RWPE2 (cell line): ENCODE measurements around the gene TTC9.
A peak's percentile ranks its signal among the peaks of the same experiment; 100 is the strongest.

Experiments used
- ATAC-seq: fragments of 200-7000 bp; cut with Tn5 transposase; 3 replicates; pipeline ENCODE4 v1.9.1; 2021; ENCODE audit warnings: low read depth
- DNase-seq: peaks from one replicate; pipeline ENCODE4 v3.0.0-alpha.2; 2020; ENCODE audit warnings: low spot score
- H3K27ac ChIP-seq: fragments of 450-650 bp; 2 replicates; pipeline ENCODE4 v1.5.1; 2017; ENCODE audit warnings: mild to moderate bottlenecking; ENCODE audit not compliant: poor library complexity, severe bottlenecking
- H3K27me3 ChIP-seq: fragments of 250-450 bp; sonication (Bioruptor Pico); 2 replicates; pipeline ENCODE4 v1.5.1; 2021; ENCODE audit warnings: mild to moderate bottlenecking, moderate library complexity; ENCODE audit not compliant: insufficient read depth, poor library complexity, severe bottlenecking
- H3K36me3 ChIP-seq: fragments of 250-450 bp; sonication (Bioruptor Pico); 2 replicates; pipeline ENCODE4 v1.5.1; 2020; ENCODE audit warnings: low read depth, mild to moderate bottlenecking, moderate library complexity
- H3K4me1 ChIP-seq: fragments of 250-450 bp; sonication (Bioruptor Pico); 2 replicates; pipeline ENCODE4 v1.5.1; 2021; ENCODE audit warnings: mild to moderate bottlenecking, moderate library complexity; ENCODE audit not compliant: insufficient read depth, poor library complexity, severe bottlenecking
- H3K4me3 ChIP-seq: fragments of 250-450 bp; sonication (Bioruptor Pico); 2 replicates; pipeline ENCODE4 v1.5.1; 2021; ENCODE audit warnings: mild to moderate bottlenecking, moderate library complexity; ENCODE audit not compliant: severe bottlenecking
- H3K9me3 ChIP-seq: fragments of 250-450 bp; sonication (Bioruptor Pico); 2 replicates; pipeline ENCODE4 v1.5.1; 2021; ENCODE audit warnings: mild to moderate bottlenecking, moderate library complexity; ENCODE audit not compliant: severe bottlenecking
- TF ChIP-seq, protein P1 (sequence below): fragments of 450-650 bp; IDR thresholded peaks from one replicate; pipeline ENCODE4 v1.5.1; 2017; ENCODE audit warnings: mild to moderate bottlenecking, moderate library complexity; ENCODE audit not compliant: poor library complexity, severe bottlenecking

TTC9 gene

DNA sequence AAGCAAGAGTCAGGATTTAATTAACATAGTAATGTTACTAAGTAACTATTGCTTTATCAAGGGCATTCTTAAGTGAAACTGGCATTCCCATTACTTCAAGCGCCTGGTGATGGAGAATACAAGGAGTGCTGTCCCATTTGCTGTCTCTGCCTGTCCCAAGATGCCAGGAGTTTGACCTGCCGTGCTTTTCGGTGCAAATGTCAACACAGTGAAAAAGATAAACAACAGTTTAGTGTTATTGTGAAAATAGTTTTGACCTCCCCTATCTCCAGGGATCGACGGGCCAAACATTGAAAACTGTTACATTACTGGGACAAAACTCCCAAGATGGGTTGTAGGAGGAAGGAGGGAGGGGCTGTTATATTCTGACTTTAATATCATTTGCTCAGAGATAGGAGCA lies 74.8 kb downstream of the TTC9 start:
- Histone ChIP-seq H3K27me3 (no peaks in the 10 kb centered on the region), H3K36me3 (0 out of 2 replicates have a peak, but pooled peaks cover 6% of the 10 kb centered on the region), H3K9me3 (no peaks in the 10 kb centered on the region), H3K4me1 (peaks cover 27% of the 10 kb centered on the region), H3K4me3 (no peak overlapping the region), H3K27ac (peak overlapping the region; percentile 53)
- DNase-seq = no peak
- TF ChIP-seq, protein P1, sequence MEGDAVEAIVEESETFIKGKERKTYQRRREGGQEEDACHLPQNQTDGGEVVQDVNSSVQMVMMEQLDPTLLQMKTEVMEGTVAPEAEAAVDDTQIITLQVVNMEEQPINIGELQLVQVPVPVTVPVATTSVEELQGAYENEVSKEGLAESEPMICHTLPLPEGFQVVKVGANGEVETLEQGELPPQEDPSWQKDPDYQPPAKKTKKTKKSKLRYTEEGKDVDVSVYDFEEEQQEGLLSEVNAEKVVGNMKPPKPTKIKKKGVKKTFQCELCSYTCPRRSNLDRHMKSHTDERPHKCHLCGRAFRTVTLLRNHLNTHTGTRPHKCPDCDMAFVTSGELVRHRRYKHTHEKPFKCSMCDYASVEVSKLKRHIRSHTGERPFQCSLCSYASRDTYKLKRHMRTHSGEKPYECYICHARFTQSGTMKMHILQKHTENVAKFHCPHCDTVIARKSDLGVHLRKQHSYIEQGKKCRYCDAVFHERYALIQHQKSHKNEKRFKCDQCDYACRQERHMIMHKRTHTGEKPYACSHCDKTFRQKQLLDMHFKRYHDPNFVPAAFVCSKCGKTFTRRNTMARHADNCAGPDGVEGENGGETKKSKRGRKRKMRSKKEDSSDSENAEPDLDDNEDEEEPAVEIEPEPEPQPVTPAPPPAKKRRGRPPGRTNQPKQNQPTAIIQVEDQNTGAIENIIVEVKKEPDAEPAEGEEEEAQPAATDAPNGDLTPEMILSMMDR = no peak
- ATAC-seq = no peak

DNA sequence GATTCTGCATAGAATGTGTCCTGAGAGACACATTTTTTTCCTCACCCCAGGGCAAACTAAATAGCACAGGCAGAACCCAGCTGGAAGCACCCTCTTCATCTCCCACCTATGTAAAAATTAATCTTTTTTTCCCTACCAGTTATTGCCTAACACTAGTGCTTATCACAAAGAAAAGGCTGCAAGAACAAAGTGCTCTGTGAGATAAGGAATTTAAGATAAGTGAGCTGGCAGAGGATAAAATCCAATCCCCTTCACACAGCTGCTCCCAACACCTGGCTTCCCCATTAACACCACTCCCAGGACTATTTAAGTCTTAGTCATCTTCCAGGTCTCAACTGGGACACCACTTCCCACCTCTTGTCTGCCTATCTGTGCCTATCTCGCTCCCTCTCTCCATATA lies 75.2 kb downstream of the TTC9 start:
- Histone ChIP-seq H3K9me3 (no peaks in the 10 kb centered on the region), H3K36me3 (0 out of 2 replicates have a peak, but pooled peaks cover 6% of the 10 kb centered on the region), H3K27me3 (no peaks in the 10 kb centered on the region), H3K27ac (peak overlapping the region; percentile 53), H3K4me1 (peaks cover 27% of the 10 kb centered on the region), H3K4me3 (no peak overlapping the region)
- TF ChIP-seq, protein P1 = no peak
- no peak for ATAC-seq
- no peak for DNase-seq

DNA sequence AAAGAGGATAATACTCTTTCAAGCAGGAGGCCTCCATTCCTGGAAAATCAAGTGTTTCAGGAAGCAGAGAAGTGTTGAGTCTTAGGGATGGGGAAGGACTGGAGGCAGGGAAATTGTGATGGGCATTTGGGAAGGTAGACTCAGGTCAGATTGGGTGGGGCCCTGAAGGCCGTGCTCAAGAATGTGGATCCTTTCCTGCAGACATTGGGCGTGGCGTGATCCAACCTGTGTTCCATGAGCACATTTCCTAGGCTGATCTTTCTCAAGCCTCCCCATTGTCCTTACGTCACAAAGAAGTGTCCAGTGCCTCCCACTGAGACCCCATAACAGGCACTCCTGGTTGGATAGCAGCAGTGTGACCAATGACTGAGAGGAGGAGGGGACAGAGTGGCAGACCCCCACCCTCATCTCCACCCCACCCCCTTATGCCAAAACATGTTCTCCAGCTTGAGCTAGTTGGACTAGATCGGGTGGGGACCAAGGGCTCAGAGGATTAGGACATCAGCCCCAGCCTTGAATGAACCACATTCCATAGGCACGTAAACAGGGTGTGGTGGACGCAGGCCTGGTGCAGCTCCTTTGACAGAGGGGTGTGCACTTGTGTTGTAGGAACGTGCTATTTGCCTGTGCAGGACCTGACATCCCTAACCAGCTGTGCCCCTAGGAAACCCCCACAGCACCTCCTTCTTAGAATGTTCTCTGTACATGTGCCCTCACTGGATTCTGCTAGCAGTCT lies 76.8 kb downstream of the TTC9 start:
- peaks cover 9% of the 10 kb centered on the region; the same call in 1 of the 2 replicates for H3K36me3 ChIP-seq
- no peaks in the 10 kb centered on the region for H3K9me3 ChIP-seq
- H3K27ac ChIP-seq = peak overlapping the region; percentile 53
- no peaks in the 10 kb centered on the region for H3K27me3 ChIP-seq
- DNase-seq = peak; percentile 86
- TF ChIP-seq, protein P1 = no peak
- ATAC-seq = peak; percentile 80
- H3K4me3 ChIP-seq = no peak overlapping the region
- H3K4me1 ChIP-seq = peaks cover 27% of the 10 kb centered on the region

DNA sequence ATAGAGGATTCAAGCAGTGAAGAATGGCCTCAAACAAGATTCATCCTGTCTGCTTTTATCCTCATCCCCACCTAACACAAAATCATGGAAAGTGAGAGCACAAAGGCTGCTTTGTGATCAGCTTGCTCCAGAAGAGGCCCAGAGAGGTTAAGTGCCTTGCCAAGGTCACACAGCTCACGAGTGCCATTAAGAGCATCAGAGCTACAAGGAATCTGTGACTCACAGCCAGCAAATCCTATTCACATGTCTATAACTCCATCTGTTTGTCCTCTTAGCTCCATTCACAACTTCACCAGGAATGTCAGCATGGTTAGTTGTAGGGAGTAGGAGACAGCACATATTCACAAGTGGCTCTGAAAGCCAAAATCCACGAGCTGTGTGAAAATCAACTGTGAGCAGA lies 79.8 kb downstream of the TTC9 start:
- ATAC-seq (no peak), DNase-seq (no peak)
- TF ChIP-seq, protein P1 = no peak
- Histone ChIP-seq H3K36me3 (peaks cover 10% of the 10 kb centered on the region), H3K27ac (no peak overlapping the region), H3K9me3 (no peaks in the 10 kb centered on the region), H3K4me3 (no peak overlapping the region), H3K4me1 (peaks cover 27% of the 10 kb centered on the region), H3K27me3 (no peaks in the 10 kb centered on the region)

DNA sequence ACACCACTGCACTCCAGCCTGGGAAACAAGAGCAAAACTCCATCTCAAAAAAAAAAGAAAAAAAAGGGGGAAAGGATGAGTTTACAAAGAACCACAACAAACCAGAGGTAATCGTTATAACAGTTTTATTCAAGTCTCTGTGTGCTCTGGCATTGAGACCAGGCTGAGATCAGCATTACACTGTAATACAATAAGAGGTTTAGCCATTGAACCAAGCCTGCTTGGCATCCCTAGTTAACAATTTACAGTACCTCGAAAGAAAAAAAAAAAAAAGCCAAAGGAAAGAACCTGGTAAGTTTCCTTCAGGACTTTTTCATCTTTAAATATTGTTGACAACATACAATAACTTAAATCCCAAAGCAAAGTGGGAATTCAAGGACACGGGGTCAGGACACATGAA lies 80.7 kb downstream of the TTC9 start:
- no peak for ATAC-seq
- Histone ChIP-seq H3K9me3 (no peaks in the 10 kb centered on the region), H3K4me1 (peaks cover 20% of the 10 kb centered on the region), H3K36me3 (peaks cover 13% of the 10 kb centered on the region), H3K27me3 (no peaks in the 10 kb centered on the region), H3K27ac (peak overlapping the region; percentile 8), H3K4me3 (no peak overlapping the region)
- TF ChIP-seq, protein P1 = no peak
- DNase-seq = no peak
